Activated T-helper 2 cell treated with anti-CD3 and anti-CD28 coated beads, Interferon-gamma antibody, Interleukin-2, Interleukin-4, amounts not matched to agents 10 μg/mL and 5 μg/mL and 100 μg/mL, durations not matched to agents 14 hours and 24 hours and 36 hours (primary cell): ENCODE results near the gene TMEM127. TPM values are rescaled to one million over a fixed set of nuclear protein-coding genes. Genes with fewer than 3 reads are reported as not detected.
"Not testable (repeated sequence)": the region's sequence is repeated elsewhere in the genome, so short reads cannot be mapped to it uniquely, and the experiment has no call there.

Experiments used
- DNase-seq: peaks from one replicate; pipeline ENCODE4 v3.0.0; 2021; ENCODE audit warnings: low spot score
- H3K27ac Mint-ChIP-seq: one replicate; pipeline ENCODE4 v1.8.0; 2021; ENCODE audit warnings: mixed read lengths
- H3K27me3 Mint-ChIP-seq: one replicate; pipeline ENCODE4 v1.8.0; 2021; ENCODE audit warnings: low read depth, mixed read lengths
- H3K36me3 Mint-ChIP-seq: one replicate; pipeline ENCODE4 v1.8.0; 2021; ENCODE audit warnings: low read depth, mixed read lengths
- H3K4me1 Mint-ChIP-seq: one replicate; pipeline ENCODE4 v1.8.0; 2021; ENCODE audit warnings: low read depth, mixed read lengths
- H3K4me3 Mint-ChIP-seq: one replicate; pipeline ENCODE4 v1.8.0; 2021; ENCODE audit warnings: low read depth, mild to moderate bottlenecking, moderate library complexity, mixed read lengths
- H3K9me3 Mint-ChIP-seq: one replicate; pipeline ENCODE4 v1.8.0; 2021; ENCODE audit warnings: mixed read lengths
- intact Hi-C: fragments of 100-400 bp; cut with micrococcal nuclease; formaldehyde crosslinking; loops from one replicate; pipeline ENCODE4 v1.15.1; 2023
- total RNA-seq: library from RNA; stranded (reverse); gene quantifications from 2 replicates; pipeline ENCODE4 v1.2.3, GENCODE V29; 2022

The TMEM127 gene
- total RNA-seq, 1 donor from 2014 or later: 30.4 TPM

DNA sequence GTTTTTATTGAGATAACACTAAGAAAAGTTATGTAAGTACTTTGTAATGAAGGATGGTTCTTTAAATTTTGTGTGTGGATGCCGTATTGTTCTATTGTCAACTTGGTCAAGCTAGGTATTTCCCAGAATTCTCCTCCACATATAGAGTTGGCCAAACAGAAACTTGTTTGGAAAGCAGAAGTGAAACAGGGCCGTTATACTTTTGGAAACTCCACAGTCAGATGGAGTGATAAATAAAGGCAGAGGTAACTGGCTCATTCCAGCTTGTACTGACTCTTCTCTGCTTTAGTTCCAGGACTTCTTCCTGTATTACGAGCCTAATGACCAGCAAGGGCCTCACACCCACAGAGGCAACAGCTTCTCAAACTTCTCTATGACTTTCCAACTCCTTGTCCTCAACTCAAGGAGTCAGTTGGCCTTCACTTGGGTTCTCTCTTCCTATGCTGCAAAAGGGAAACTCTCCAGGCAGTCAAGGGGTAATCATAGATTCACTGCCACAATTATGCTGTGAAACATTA, 40.7 kb downstream of the TMEM127 start:
- H3K4me3 Mint-ChIP-seq: no peak overlapping the region
- no peak for DNase-seq
- H3K36me3 Mint-ChIP-seq: no peaks in the 10 kb centered on the region
- H3K27ac Mint-ChIP-seq: peak overlapping the region; percentile 84
- peaks cover 9% of the 10 kb centered on the region for H3K4me1 Mint-ChIP-seq
- H3K27me3 Mint-ChIP-seq: no peaks in the 10 kb centered on the region
- intact Hi-C loops: loop anchor here (2.0 kb wide), 1 partner anchor 16 kb away; the partner anchor contains the start of gene STARD7
- H3K9me3 Mint-ChIP-seq: no peaks in the 10 kb centered on the region

DNA sequence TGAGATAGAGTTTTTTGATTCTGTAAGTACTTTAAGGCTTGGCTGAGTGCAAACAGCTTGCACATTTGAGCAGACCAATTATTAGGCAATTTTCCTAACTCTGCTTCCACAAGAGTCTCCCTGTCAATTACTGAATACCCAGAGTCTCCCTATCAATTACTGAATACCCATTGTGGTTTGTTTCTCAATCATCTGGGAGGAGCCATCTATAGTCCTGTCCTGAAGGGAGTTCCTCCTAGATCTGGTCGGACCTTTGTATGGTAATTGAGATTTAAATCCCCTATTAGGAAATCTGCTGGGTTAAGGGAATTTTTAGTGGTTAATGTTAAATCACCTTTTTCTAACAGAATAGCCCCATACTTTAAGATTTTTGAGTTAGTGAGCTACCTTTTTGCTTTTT, 44.7 kb downstream of the TMEM127 start:
- DNase-seq, H3K4me1 Mint-ChIP-seq, H3K9me3 Mint-ChIP-seq, intact Hi-C loops, H3K36me3 Mint-ChIP-seq, H3K4me3 Mint-ChIP-seq, H3K27me3 Mint-ChIP-seq, H3K27ac Mint-ChIP-seq: not testable (repeated sequence)

DNA sequence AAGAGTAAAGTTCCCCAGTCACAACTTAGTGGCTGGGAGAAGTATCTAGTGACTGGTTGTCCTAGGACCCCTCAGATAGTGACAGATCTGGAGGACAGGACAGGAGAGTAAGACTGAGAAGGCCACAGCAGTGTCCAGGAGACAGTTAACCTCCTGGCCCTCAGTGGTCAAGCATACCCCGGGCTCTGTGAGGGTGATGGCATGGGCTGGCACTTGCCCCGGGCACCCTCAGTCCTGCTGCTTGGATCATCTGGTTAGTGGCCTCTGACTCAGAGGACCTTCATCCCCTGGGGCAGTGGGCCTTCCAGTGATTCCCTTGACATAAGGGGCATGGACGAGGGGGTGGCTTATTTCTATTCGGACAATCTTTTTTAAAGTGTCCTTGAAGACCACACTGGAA, 45.8 kb downstream of the TMEM127 start:
- H3K9me3 Mint-ChIP-seq, H3K27ac Mint-ChIP-seq, H3K36me3 Mint-ChIP-seq, H3K4me1 Mint-ChIP-seq, H3K27me3 Mint-ChIP-seq, H3K4me3 Mint-ChIP-seq, DNase-seq, intact Hi-C loops: not testable (repeated sequence)

DNA sequence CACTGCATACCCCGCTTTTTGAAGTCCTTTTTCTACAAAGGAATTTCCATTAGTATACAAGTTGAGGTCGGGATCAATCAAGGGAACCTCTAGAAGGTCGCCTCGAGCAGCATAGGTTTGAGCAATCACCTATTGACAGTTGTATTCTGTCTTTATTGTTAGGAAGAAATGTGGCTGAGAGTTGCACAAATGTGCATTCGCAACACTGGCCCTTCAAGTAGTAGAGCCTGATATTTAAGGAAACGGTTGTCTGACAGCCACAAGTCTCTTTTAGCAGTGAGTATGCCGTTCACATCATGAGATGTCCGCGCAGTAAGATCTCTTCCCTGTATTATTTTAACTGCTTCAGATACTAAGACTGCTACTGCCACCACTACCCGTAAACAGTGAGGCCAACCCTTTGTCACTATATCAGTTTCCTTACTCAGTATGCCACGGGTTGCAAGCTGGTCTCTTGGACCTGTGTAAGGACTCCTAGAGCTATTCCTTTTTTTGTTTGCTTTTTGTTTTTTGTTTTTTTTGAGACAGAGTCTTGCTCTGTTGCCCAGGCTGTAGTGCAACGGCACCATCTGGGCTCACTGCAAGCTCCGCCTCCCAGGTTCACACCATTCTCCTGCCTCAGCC, 47.2 kb downstream of the TMEM127 start:
- no peaks in the 10 kb centered on the region for H3K9me3 Mint-ChIP-seq
- no peaks in the 10 kb centered on the region for H3K36me3 Mint-ChIP-seq
- no peak overlapping the region for H3K27ac Mint-ChIP-seq
- no peak overlapping the region for H3K4me3 Mint-ChIP-seq
- intact Hi-C loops: no loop called here
- H3K27me3 Mint-ChIP-seq: no peaks in the 10 kb centered on the region
- H3K4me1 Mint-ChIP-seq: no peaks in the 10 kb centered on the region
- DNase-seq: no peak

DNA sequence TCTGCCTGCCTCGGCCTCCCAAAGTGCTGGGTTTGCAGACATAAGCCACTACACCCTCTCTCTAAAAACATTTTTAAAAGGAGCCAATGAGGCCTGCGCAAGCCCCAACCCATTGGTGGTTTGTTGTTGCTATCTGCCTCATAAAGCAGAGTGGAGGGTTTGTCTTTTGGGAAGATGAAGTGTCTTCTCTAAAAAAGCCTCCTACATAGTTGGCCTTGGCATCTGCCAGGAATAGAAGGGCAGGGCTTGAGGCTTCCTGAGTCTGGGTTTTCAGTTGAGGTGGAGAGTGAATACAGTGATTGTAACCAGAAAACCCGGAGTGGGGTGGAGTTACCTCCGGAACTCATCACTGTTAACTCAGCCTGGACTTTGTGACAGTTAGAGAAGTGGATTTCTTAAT, 51.2 kb downstream of the TMEM127 start:
- H3K4me3 Mint-ChIP-seq: no peak overlapping the region
- intact Hi-C loops: no loop called here
- peaks cover 8% of the 10 kb centered on the region for H3K4me1 Mint-ChIP-seq
- H3K36me3 Mint-ChIP-seq: no peaks in the 10 kb centered on the region
- H3K27me3 Mint-ChIP-seq: no peaks in the 10 kb centered on the region
- no peaks in the 10 kb centered on the region for H3K9me3 Mint-ChIP-seq
- DNase-seq: no peak
- H3K27ac Mint-ChIP-seq: no peak overlapping the region

DNA sequence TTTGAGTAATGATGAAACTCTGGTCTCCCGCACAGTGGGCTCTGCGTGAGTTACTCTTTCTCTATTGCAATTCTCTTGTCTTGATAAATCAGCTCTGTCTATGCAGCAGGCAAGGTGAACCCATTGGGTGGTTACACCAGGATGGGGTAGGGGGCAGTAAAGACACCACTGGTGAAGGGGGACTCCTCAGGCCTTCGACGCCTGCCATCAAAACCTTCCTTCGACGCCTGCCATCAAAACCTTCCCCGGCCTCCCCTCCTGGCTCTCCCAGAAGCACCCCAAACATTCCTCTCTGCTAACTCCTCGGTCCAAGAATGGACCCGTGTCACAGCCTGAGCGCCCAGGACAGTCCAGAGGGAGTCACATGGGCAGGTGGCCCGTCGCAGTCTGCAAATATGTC, 52.4 kb downstream of the TMEM127 start:
- intact Hi-C loops: no loop called here
- Mint-ChIP-seq H3K4me1 (peaks cover 11% of the 10 kb centered on the region), H3K4me3 (no peak overlapping the region), H3K9me3 (no peaks in the 10 kb centered on the region), H3K36me3 (no peaks in the 10 kb centered on the region), H3K27ac (no peak overlapping the region), H3K27me3 (no peaks in the 10 kb centered on the region)
- no peak for DNase-seq

DNA sequence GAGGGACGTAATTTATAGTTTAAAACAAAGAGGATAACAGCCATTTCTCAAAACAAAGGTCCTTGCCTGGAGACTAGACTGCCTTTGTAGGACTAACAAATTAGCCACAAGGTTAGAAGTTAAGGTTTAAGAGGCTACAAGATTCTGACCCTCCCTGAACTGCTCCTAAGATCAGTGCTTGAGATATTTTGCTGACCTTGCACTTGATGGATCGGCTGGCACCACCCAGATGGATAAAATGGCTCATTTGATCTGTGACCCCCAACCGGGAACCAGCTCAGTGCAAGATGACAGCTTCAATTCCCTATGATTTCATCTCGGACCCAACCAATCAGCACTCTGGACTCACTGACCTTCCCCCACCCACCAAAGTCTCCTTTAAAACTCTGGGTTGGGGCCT, 53.5 kb downstream of the TMEM127 start:
- DNase-seq: no peak
- Mint-ChIP-seq H3K4me1 (peaks cover 15% of the 10 kb centered on the region), H3K4me3 (no peak overlapping the region), H3K9me3 (no peaks in the 10 kb centered on the region), H3K27ac (no peak overlapping the region), H3K27me3 (no peaks in the 10 kb centered on the region), H3K36me3 (peaks cover 8% of the 10 kb centered on the region)
- intact Hi-C loops: no loop called here

DNA sequence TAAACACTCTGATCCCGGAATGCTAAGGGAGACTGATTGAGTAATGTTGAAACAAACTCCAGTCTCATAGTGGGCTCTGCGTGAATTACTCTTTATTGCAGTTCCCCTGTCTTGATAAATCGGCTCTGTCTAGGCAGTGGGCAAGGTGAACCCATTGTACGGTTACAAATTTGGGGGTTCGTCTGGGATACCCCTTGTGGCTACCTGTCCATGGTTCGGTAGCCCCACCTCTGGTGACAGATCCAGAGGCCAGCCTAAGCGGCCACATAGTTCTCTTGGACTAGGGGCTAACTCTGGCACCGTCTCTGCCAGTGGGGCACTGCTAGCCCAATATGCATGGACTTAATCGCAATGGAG, 56.1 kb downstream of the TMEM127 start:
- no peaks in the 10 kb centered on the region for H3K27me3 Mint-ChIP-seq
- H3K36me3 Mint-ChIP-seq: peaks cover 29% of the 10 kb centered on the region
- peak overlapping the region; percentile 97 for H3K4me3 Mint-ChIP-seq
- intact Hi-C loops: loop anchor here (2.0 to 10.0 kb wide), 2 partner anchors 15 to 115 kb away; partner anchors contain the start of gene ITPRIPL1
- peak overlapping the region; percentile 87 for H3K27ac Mint-ChIP-seq
- no peaks in the 10 kb centered on the region for H3K9me3 Mint-ChIP-seq
- peaks cover 37% of the 10 kb centered on the region for H3K4me1 Mint-ChIP-seq
- no peak for DNase-seq

DNA sequence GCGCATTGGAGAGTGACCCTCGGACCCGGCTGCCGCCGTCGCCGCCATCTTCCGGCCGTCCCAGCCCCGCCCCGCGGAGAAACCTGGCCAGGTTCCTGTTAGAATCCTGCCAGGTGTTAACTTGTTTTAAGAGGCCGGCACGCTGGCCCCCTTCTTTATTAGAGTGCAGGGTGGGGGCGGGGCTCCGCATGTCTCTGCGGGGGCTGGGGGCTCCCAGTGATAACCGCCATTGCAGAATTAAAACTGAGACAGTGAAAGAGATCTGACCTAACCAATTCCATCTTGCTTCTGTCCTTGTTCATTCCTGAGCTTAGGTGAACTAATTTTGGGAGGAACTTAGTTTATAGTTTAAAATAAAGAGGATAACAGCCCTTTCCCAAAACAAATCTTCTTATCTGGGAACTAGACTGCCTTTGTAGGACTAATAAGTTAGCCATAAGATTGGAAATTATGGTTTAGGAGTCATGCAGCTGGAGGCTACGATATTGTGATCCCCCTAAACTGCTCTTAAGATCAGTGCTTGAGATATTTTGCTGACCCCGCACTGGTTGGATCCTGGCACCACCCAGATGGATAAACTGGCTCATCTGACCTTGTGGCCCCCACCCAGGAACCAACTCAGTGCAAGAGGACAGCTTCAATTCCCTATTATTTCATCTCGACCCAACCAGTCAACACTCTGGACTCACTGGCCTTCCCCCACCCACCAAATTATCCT, 56.6 kb downstream of the TMEM127 start:
- Mint-ChIP-seq H3K9me3 (no peaks in the 10 kb centered on the region), H3K36me3 (peaks cover 29% of the 10 kb centered on the region), H3K4me3 (peak overlapping the region; percentile 97), H3K27ac (peak overlapping the region; percentile 87), H3K4me1 (peaks cover 38% of the 10 kb centered on the region), H3K27me3 (no peaks in the 10 kb centered on the region)
- intact Hi-C loops: loop anchor here (2.0 to 10.0 kb wide), 2 partner anchors 16 to 116 kb away; partner anchors contain the start of gene ITPRIPL1
- DNase-seq: no peak

DNA sequence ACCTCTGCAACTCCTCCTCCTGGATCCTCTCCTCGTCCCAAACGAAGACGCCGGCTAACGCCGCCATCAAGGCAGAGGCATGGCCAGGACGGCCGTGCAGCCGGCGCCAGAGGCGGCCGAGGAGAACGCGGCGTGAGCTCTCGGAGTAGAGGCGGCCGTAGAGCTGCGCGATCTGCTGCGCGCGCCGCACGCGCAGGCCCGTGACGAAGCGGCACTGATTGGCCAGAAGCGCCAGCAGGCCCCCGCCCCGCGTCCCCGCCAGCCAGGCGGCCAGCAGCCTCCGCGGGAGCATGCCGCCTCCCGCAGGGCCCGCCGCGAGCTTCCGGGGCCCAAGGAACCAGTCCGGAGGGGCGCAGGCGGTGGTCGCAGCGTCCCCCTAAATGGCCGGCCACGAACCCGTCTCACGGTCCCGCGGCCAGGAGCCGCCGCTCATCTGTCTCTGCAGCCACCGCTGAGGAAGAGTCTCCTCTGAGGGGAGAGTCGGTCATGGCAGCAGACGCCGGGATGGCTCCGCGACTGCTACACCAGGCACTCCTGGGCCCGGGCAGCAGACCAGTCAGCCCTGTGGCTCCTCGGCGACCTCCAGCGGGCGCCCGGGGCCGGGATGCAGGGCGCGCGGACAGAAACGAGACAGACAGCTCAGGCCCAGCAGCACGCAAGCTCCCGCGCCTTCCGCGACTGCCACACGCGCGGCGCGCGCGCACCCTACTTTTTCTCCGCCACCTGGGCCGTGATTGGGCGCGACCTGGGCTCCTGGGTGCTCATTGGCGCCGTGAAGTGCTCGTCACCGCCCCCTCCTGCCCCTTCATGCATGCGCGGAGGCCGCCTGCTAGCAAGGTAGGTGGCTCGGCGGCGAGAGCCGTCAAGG, 57.4 kb downstream of the TMEM127 start, which contains the start of gene STARD7:
STARD7 (minus strand) TSS at position 685 of the 868 bp plus-strand sequence; CDS start at position 292, 393 bp downstream.
- intact Hi-C loops: loop anchor here (1.0 to 10.0 kb wide), 5 partner anchors 16 to 116 kb away; partner anchors contain the start of genes CIAO1 and ITPRIPL1

DNA sequence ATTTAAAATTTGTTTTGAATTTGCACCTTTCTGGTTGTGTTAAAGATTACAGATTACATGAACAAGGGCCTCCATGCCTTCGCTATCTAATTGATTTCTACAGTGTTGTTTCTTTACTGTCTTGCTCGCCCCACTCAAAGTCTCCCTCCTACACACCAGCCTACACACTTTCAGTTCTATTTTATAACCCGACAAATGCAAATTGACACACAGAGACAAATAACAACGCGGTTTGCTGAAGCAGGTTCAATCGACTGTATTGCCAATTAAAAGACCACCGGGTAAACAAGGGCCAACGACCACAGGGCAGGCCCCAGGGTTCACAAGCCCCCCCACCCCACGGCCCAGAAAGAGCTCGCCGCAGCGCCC, 58.0 kb downstream of the TMEM127 start:
- peaks cover 42% of the 10 kb centered on the region for H3K36me3 Mint-ChIP-seq
- peak overlapping the region; percentile 87 for H3K27ac Mint-ChIP-seq
- intact Hi-C loops: loop anchor here (1.0 to 10.0 kb wide), 5 partner anchors 17 to 117 kb away; partner anchors contain the start of genes CIAO1 and ITPRIPL1
- DNase-seq: no peak
- no peaks in the 10 kb centered on the region for H3K9me3 Mint-ChIP-seq
- H3K4me1 Mint-ChIP-seq: peaks cover 51% of the 10 kb centered on the region
- H3K4me3 Mint-ChIP-seq: peak overlapping the region; percentile 97
- H3K27me3 Mint-ChIP-seq: no peaks in the 10 kb centered on the region

More for the DNA sequence above, 57.4 kb downstream of the TMEM127 start, which contains the start of gene STARD7:
- H3K27ac Mint-ChIP-seq: peak within 1 kb of the TSS; percentile 87
- H3K36me3 Mint-ChIP-seq: peaks cover 36% of the 10 kb centered on the region
- H3K4me1 Mint-ChIP-seq: peaks cover 45% of the 10 kb centered on the region
- DNase-seq: peak; percentile 98
- H3K4me3 Mint-ChIP-seq: peak within 1 kb of the TSS; percentile 97
- no peaks in the 10 kb centered on the region for H3K9me3 Mint-ChIP-seq
- H3K27me3 Mint-ChIP-seq: no peaks in the 10 kb centered on the region

DNA sequence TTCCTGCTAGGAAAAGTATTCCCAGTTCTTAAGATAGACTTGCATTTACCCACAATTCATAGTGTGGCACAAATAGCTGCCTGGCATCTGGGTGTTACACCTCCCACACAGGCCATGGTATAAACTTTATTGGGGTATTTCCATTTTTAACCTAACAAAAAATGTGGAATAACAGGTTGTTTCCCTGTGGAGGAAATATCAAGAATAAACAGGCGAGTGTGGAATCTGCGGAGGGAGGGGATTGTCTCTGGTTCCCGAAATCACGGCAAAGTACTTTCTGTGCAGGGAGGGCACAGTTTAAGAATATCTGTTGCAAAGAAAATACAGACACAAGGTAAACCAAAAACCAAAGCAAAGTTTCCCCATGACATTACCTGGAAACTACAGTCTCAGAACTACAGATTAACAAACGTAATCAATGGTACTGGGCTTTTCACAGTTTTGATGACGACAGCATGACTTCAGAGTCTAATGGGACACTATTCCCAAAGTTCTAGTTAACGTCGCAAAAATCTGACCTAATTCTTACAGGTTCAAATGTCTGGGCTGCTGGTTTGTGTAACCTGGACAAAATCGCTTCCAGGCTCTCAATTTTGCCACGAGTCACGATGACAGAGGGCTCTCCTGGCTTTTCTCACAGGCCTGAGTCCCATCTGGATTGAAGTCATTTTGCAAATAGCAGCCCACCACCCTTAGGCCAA, 58.6 kb downstream of the TMEM127 start:
- intact Hi-C loops: loop anchor here (10.0 kb wide), 1 partner anchor 118 kb away; the partner anchor contains the start of gene ITPRIPL1
- peak overlapping the region; percentile 87 for H3K27ac Mint-ChIP-seq
- no peaks in the 10 kb centered on the region for H3K27me3 Mint-ChIP-seq
- H3K4me1 Mint-ChIP-seq: peaks cover 53% of the 10 kb centered on the region
- peak overlapping the region; percentile 97 for H3K4me3 Mint-ChIP-seq
- peaks cover 42% of the 10 kb centered on the region for H3K36me3 Mint-ChIP-seq
- no peak for DNase-seq
- no peaks in the 10 kb centered on the region for H3K9me3 Mint-ChIP-seq
